GM23338 (cell line): Measurements from ENCODE around the gene HOXA3. TPM values are rescaled to one million over a fixed set of nuclear protein-coding genes. Genes with fewer than 3 reads are reported as not detected.

Source experiments
- ATAC-seq: fragments of 200-7000 bp; cut with Tn5 transposase; 3 replicates; pipeline ENCODE4 v1.9.1; 2020
- DNase-seq: peaks from one replicate; pipeline ENCODE4 v3.0.0-alpha.2; 2015; ENCODE audit warnings: low spot score
- H2AFZ ChIP-seq: fragments of 200-600 bp; sonication (generic); 2 replicates; pipeline ENCODE4 v1.8.0; 2016; ENCODE audit warnings: antibody characterized with exemption, mild to moderate bottlenecking, moderate library complexity
- H3F3A ChIP-seq: fragments of 200-600 bp; sonication (generic); replicated peaks from 2 replicates; pipeline ENCODE4 v1.8.0; 2017; ENCODE audit warnings: antibody characterized with exemption, mixed run types, low read depth
- H3K27ac ChIP-seq: fragments of 200-600 bp; sonication (generic); 2 replicates; pipeline ENCODE4 v1.6.1; 2016; ENCODE audit warnings: low read depth
- H3K27me3 ChIP-seq: fragments of 200-600 bp; sonication (generic); 2 replicates; pipeline ENCODE4 v1.8.0; 2016; ENCODE audit warnings: mild to moderate bottlenecking, mixed run types, moderate library complexity; ENCODE audit not compliant: insufficient read depth
- H3K36me3 ChIP-seq: fragments of 200-600 bp; sonication (generic); 2 replicates; pipeline ENCODE4 v1.8.0; 2016; ENCODE audit warnings: mild to moderate bottlenecking; ENCODE audit not compliant: insufficient read depth
- H3K4me1 ChIP-seq: fragments of 200-600 bp; sonication (generic); 2 replicates; pipeline ENCODE4 v1.8.0; 2016; ENCODE audit warnings: mild to moderate bottlenecking, moderate library complexity; ENCODE audit not compliant: insufficient read depth
- H3K4me2 ChIP-seq: fragments of 200-600 bp; sonication (generic); 2 replicates; pipeline ENCODE4 v1.7.1; 2017; ENCODE audit warnings: mixed run types
- H3K4me3 ChIP-seq: fragments of 200-600 bp; sonication (generic); 2 replicates; pipeline ENCODE4 v1.6.1; 2016; ENCODE audit warnings: mixed run types
- H3K79me2 ChIP-seq: fragments of 200-600 bp; sonication (generic); replicated peaks from 2 replicates; pipeline ENCODE4 v1.8.0; 2017; ENCODE audit warnings: mild to moderate bottlenecking; ENCODE audit not compliant: insufficient read depth
- H3K9me2 ChIP-seq: fragments of 200-600 bp; sonication (generic); 2 replicates; pipeline ENCODE4 v1.8.0; 2017; ENCODE audit not compliant: insufficient read depth
- H4K20me1 ChIP-seq: fragments of 200-600 bp; sonication (generic); replicated peaks from 2 replicates; pipeline ENCODE4 v1.8.0; 2017; ENCODE audit warnings: mild to moderate bottlenecking; ENCODE audit not compliant: insufficient read depth
- H3K27ac Mint-ChIP-seq: 2 replicates; pipeline ENCODE4 v1.8.0; 2020; ENCODE audit warnings: inconsistent platforms, mild to moderate bottlenecking, moderate library complexity, mixed read lengths
- H3K27me3 Mint-ChIP-seq: 3 replicates; pipeline ENCODE4 v1.8.0; 2022; ENCODE audit warnings: low read depth, mild to moderate bottlenecking, moderate library complexity, mixed read lengths, inconsistent platforms; ENCODE audit not compliant: insufficient read depth, poor library complexity
- H3K36me3 Mint-ChIP-seq: 3 replicates; pipeline ENCODE4 v1.8.0; 2021; ENCODE audit warnings: low read depth, mild to moderate bottlenecking, inconsistent platforms, moderate library complexity, mixed read lengths
- H3K4me1 Mint-ChIP-seq: 3 replicates; pipeline ENCODE4 v1.8.0; 2020; ENCODE audit warnings: mild to moderate bottlenecking, inconsistent platforms, mixed read lengths
- H3K4me3 Mint-ChIP-seq: 3 replicates; pipeline ENCODE4 v1.8.0; 2021; ENCODE audit warnings: moderate library complexity, mild to moderate bottlenecking, inconsistent platforms, mixed read lengths
- H3K9me3 Mint-ChIP-seq: 3 replicates; pipeline ENCODE4 v1.8.0; 2020; ENCODE audit warnings: moderate library complexity, mild to moderate bottlenecking, inconsistent platforms, mixed read lengths
- EZH2 ChIP-seq: fragments of 200-600 bp; sonication (generic); IDR thresholded peaks from one replicate; pipeline ENCODE4 v1.8.0; 2017; ENCODE audit warnings: antibody characterized with exemption, mild to moderate bottlenecking, low read depth; ENCODE audit not compliant: unreplicated experiment
- EZH2phosphoT487 ChIP-seq: fragments of 200-600 bp; sonication (generic); IDR thresholded peaks from one replicate; pipeline ENCODE4 v1.8.1; 2018; ENCODE audit warnings: antibody characterized with exemption; ENCODE audit not compliant: unreplicated experiment
- polyA plus RNA-seq: library from polyadenylated mRNA; unstranded; fragments of >200 nt; fragmentation: Nextera tagmentation; extraction: Ambion mirVana; gene quantifications from 2 replicates; pipeline ENCODE4 v1.2.1, GENCODE V29; 2016
- total RNA-seq: library from RNA; depleted of rRNA; stranded (reverse); fragments of >200 nt; shearing (Covaris generic); gene quantifications from 2 replicates; pipeline ENCODE4 v1.2.3, GENCODE V29; 2014
- TF ChIP-seq, protein P1 (sequence below): IDR thresholded peaks from 2 replicates; pipeline ENCODE4 v1.6.1; 2016; ENCODE audit warnings: antibody characterized with exemption
- TF ChIP-seq, protein P2 (sequence below): fragments of 250-450 bp; sonication (Bioruptor Pico); IDR thresholded peaks from 2 replicates; pipeline ENCODE4 v1.5.0; 2020; ENCODE audit warnings: mild to moderate bottlenecking, moderate library complexity

HOXA3 gene
- total and polyA plus RNA-seq, 2 experiments from 2014 or later: not detected

DNA sequence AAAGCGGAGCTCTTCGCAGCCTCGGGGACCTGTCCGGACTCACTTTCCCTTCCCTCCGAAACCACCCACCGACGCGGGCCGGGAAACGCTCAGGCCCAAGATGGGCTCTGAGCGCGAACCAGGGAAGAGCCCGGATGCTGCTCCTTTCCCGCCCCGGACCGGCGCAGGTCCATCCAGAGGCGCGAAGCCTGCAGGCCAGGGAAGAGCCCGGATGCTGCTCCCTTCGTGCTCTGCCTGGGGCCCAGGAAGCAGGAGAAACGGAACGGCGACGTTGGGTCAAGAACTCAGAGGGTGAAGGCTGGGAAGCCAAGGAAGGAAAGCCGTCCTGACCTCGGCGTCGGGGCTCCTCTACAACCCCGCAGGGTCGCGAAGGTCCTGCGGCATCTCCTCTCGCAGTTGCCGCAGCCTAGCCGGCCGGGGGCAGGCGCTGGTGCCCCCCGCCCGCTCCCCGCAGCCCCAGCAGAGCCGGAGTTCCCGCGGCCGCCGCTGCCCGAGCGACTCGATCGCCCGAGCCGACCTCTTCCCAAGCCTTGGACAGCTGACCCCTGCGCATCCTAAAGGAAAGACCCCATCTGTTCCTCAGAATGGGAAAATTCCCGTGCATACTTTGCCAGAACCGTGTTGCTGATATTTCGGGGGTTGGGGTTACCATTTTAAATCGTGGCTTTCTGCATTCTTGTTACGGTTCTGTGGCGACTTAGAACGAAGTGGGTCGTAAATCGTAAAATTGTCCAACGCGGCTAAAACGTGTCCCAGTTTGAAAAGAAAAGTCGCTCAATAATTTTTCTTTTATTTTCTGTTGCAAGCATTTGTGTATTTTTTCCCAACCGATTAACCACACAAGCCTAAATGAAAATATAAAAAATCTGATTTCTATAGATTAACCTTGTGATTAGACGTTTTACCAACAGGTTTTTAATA lies 64.1 kb downstream of the HOXA3 start:
- Histone ChIP-seq H3K4me3 (peak overlapping the region; percentile 46), H3K79me2 (no peaks in the 10 kb centered on the region), H4K20me1 (peaks cover 28% of the 10 kb centered on the region), H3K36me3 (no peaks in the 10 kb centered on the region), H3K4me2 (peak overlapping the region; percentile 68), H3K27me3 (peaks cover 100% of the 10 kb centered on the region), H3F3A (peaks cover 18% of the 10 kb centered on the region), H2AFZ (peak overlapping the region; percentile 61), H3K9me2 (no peaks in the 10 kb centered on the region), H3K27ac (no peak overlapping the region), H3K4me1 (peaks cover 29% of the 10 kb centered on the region)
- no peaks in the 10 kb centered on the region for H3K36me3 Mint-ChIP-seq
- peaks cover 22% of the 10 kb centered on the region for H3K4me1 Mint-ChIP-seq
- H3K27ac Mint-ChIP-seq: no peak overlapping the region
- peak; percentile 83 for DNase-seq
- ATAC-seq: peak; percentile 89
- peak overlapping the region; percentile 49; the same call in 2 of the 3 replicates for H3K4me3 Mint-ChIP-seq
- peaks cover 77% of the 10 kb centered on the region for H3K27me3 Mint-ChIP-seq
- peaks cover 9% of the 10 kb centered on the region; the same call in 2 of the 3 replicates for H3K9me3 Mint-ChIP-seq
- TF ChIP-seq EZH2: peak; percentile 92
- TF ChIP-seq EZH2phosphoT487: peak; percentile 68
- TF ChIP-seq, protein P1, sequence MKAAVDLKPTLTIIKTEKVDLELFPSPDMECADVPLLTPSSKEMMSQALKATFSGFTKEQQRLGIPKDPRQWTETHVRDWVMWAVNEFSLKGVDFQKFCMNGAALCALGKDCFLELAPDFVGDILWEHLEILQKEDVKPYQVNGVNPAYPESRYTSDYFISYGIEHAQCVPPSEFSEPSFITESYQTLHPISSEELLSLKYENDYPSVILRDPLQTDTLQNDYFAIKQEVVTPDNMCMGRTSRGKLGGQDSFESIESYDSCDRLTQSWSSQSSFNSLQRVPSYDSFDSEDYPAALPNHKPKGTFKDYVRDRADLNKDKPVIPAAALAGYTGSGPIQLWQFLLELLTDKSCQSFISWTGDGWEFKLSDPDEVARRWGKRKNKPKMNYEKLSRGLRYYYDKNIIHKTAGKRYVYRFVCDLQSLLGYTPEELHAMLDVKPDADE: no peak
- TF ChIP-seq, protein P2, sequence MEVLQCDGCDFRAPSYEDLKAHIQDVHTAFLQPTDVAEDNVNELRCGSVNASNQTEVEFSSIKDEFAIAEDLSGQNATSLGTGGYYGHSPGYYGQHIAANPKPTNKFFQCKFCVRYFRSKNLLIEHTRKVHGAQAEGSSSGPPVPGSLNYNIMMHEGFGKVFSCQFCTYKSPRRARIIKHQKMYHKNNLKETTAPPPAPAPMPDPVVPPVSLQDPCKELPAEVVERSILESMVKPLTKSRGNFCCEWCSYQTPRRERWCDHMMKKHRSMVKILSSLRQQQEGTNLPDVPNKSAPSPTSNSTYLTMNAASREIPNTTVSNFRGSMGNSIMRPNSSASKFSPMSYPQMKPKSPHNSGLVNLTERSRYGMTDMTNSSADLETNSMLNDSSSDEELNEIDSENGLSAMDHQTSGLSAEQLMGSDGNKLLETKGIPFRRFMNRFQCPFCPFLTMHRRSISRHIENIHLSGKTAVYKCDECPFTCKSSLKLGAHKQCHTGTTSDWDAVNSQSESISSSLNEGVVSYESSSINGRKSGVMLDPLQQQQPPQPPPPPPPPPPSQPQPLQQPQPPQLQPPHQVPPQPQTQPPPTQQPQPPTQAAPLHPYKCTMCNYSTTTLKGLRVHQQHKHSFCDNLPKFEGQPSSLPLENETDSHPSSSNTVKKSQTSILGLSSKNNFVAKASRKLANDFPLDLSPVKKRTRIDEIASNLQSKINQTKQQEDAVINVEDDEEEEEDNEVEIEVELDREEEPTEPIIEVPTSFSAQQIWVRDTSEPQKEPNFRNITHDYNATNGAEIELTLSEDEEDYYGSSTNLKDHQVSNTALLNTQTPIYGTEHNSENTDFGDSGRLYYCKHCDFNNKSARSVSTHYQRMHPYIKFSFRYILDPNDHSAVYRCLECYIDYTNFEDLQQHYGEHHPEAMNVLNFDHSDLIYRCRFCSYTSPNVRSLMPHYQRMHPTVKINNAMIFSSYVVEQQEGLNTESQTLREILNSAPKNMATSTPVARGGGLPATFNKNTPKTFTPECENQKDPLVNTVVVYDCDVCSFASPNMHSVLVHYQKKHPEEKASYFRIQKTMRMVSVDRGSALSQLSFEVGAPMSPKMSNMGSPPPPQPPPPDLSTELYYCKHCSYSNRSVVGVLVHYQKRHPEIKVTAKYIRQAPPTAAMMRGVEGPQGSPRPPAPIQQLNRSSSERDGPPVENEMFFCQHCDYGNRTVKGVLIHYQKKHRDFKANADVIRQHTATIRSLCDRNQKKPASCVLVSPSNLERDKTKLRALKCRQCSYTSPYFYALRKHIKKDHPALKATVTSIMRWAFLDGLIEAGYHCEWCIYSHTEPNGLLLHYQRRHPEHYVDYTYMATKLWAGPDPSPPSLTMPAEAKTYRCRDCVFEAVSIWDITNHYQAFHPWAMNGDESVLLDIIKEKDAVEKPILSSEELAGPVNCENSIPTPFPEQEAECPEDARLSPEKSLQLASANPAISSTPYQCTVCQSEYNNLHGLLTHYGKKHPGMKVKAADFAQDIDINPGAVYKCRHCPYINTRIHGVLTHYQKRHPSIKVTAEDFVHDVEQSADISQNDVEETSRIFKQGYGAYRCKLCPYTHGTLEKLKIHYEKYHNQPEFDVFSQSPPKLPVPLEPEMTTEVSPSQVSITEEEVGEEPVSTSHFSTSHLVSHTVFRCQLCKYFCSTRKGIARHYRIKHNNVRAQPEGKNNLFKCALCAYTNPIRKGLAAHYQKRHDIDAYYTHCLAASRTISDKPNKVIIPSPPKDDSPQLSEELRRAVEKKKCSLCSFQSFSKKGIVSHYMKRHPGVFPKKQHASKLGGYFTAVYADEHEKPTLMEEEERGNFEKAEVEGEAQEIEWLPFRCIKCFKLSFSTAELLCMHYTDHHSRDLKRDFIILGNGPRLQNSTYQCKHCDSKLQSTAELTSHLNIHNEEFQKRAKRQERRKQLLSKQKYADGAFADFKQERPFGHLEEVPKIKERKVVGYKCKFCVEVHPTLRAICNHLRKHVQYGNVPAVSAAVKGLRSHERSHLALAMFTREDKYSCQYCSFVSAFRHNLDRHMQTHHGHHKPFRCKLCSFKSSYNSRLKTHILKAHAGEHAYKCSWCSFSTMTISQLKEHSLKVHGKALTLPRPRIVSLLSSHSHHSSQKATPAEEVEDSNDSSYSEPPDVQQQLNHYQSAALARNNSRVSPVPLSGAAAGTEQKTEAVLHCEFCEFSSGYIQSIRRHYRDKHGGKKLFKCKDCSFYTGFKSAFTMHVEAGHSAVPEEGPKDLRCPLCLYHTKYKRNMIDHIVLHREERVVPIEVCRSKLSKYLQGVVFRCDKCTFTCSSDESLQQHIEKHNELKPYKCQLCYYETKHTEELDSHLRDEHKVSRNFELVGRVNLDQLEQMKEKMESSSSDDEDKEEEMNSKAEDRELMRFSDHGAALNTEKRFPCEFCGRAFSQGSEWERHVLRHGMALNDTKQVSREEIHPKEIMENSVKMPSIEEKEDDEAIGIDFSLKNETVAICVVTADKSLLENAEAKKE (CRISPR knock-in tag): no peak
